GM10266 (cell line): ENCODE data around the gene ACOT13.
"Not testable (repeated sequence)": the region's sequence is repeated elsewhere in the genome, so short reads cannot be mapped to it uniquely, and the experiment has no call there.

ENCODE experiments used
- DNase-seq: peaks from one replicate; pipeline ENCODE4 v3.0.0; 2012; ENCODE audit errors: extremely low spot score
- TF ChIP-seq, protein P1 (sequence below): IDR thresholded peaks from 2 replicates; pipeline ENCODE4 v1.5.1; 2012; ENCODE audit warnings: mild to moderate bottlenecking, low read depth; ENCODE audit not compliant: control insufficient read depth, insufficient read depth; ENCODE audit errors: missing control alignments

ACOT13 gene

DNA sequence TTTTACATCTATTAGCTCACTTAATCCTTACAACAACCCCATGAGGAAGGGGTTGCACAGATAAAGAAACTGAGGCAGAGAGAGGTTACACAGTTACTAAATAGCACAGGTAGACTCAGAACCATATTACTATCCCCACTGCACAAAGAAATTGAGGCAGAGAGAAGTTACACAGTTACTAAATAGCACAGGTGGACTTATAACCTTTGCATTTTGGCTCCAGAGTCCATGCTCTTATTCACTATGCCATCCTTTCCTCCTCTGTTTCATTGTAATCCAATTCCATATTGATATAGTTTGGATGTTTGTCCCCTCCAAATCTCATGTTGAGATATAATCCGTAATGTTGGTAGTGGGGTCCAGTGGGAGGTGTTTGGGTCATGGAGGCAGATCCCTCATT lies 3.7 kb upstream of the ACOT13 start:
- TF ChIP-seq, protein P1, sequence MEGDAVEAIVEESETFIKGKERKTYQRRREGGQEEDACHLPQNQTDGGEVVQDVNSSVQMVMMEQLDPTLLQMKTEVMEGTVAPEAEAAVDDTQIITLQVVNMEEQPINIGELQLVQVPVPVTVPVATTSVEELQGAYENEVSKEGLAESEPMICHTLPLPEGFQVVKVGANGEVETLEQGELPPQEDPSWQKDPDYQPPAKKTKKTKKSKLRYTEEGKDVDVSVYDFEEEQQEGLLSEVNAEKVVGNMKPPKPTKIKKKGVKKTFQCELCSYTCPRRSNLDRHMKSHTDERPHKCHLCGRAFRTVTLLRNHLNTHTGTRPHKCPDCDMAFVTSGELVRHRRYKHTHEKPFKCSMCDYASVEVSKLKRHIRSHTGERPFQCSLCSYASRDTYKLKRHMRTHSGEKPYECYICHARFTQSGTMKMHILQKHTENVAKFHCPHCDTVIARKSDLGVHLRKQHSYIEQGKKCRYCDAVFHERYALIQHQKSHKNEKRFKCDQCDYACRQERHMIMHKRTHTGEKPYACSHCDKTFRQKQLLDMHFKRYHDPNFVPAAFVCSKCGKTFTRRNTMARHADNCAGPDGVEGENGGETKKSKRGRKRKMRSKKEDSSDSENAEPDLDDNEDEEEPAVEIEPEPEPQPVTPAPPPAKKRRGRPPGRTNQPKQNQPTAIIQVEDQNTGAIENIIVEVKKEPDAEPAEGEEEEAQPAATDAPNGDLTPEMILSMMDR, result no peak
- no peak for DNase-seq

DNA sequence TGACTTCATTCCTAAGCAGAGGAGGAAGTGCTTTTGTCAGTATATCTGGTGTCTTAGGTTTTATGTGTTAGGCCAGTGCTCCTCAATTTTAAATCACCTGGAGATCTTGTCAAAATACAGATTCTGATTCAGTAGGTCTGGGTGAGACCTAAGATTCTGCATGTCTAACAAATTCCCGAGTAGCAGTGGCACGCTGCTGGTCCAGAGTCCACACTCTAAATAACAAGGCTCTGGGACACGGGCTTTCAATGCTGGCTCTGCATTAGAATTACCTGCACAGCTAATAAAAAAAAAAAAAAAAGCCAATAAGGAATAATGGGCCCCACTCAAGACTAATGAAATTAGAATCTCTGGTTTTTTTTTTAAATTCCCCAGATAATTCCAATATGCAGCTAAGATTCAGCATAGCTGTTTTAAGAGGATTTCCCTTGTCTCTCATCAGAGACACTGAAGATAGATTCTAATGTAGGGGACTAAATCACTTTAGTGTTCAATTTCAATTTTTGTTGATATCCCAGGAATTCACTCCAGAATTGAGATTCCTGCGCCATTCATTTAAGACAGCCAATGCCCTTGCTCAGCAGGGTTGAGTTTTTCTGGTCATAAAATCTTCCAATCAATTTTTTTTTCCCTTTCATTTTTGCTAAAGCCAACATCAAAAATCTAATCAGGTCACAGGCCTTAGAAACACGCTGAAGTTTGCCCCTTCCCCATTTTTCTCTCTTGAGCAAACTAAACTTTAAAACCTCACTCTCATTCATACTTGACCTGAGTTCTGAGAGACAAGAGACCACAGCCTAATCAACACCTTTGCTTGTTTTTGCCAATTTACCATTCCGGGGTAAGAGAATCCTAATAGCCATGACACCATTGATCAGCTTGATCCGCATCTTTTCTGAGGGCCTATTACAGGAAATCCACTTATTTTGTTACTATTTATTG lies 2.6 kb upstream of the ACOT13 start:
- no peak for DNase-seq
- TF ChIP-seq, protein P1, result no peak

DNA sequence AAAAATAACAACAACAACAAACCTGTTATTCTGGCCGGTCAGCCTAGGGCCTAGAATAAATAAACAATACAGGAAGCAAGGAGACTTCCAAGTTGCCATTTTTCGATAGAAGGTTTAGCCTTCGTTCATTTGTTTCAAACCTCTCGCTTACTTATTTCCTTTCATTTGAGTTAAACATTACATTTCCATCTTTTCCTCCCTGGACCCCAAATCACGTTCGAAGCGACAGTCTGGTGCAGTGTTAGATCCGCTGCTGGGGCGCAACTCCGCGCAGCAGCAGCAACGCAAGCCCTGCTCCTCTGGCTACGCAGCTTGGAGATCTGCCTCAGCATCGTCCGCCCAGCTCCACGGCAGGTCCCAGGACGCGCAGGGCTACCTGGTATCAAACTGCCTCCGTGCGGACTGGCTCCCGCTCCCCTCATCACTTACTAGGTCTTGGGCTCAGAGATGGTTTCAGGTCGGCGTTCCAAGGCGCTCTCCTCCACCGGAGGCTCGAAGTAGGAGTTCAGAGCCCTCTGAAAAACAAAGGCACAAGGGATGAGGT lies 708 bp upstream of the ACOT13 start:
- peak; percentile 24 for DNase-seq
- TF ChIP-seq, protein P1, result no peak

DNA sequence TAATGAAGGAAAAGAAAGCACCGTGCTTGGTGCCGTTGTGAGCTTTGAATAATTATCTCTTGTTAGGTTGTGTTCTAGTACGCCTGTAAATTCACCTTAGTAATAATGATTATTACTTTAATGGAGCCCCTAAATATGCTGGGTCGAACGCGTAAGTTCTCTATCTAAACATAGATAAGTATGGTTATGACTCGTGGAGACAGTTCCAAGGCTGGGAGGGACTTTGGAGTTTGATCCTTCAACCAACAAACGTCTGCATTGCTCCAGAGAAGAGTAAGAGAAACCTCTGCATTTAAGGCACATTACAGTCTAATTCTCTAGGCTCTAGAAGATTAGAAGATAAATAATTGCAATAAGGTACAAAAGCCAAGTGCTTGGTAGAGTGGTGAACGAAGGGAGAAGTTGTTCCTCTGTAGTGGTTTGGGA lies 514 bp downstream of the ACOT13 start:
- no peak for DNase-seq
- TF ChIP-seq, protein P1, result no peak

DNA sequence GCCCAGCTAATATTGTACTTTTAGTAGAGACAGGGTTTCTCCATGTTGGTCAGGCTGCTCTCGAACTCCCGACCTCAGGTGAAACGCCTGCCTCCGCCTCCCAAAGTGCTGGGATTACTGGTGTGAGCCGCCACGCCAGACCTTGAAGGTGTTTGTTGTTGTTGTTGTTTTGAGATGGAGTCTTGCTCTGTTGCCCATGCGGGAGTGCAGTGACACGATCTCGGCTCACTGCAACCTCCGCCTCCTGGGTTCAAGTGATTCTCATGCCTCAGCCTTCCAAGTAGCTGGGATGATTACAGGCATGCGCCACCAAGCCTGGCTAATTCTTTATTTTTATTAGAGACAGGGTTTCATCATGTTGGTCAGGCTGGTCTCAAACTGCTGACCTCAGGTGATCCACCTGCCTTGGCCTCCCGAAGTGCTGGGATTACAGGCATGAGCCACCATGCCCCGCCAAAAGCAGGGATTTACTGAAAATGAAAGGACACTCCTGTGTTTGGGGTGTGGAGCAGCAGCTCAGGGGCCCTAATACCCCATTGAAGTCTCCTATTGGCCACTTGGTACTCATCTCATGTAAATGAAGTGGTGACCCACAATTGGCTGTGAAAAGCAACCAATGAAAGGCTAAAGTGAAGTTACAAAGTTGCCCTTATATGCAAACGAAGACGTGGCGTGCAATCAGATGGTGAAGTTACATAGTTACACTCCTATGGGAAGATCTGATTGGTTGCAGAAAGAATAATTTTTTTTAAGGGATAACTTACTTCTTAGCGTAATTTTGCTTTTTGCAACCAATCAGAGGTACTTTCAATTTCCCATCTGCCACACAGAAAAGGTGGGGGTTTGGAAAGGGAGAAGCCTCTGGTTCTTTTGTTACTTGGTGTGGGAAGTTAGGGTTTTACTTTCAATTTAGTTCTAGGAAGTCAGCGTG lies 1.5 kb downstream of the ACOT13 start:
- not testable (repeated sequence) for DNase-seq

DNA sequence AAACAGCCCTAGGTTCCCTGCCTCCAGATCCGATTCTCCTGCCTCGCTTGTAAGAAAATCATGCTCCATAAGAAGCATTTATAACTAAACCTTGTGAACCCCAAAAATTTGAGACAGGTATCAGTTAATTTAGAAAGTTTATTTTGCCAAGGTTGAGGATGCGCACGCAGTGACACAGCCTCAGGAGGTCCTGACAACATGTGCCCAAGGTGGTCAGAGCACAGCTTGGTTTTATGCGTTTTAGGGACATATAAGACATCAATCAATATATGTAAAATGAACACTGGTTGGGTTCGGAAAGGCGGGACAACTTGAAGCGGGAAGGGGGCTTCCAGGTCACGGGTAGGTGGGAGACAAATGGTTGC lies 2.1 kb downstream of the ACOT13 start:
- TF ChIP-seq, protein P1, result no peak
- no peak for DNase-seq

DNA sequence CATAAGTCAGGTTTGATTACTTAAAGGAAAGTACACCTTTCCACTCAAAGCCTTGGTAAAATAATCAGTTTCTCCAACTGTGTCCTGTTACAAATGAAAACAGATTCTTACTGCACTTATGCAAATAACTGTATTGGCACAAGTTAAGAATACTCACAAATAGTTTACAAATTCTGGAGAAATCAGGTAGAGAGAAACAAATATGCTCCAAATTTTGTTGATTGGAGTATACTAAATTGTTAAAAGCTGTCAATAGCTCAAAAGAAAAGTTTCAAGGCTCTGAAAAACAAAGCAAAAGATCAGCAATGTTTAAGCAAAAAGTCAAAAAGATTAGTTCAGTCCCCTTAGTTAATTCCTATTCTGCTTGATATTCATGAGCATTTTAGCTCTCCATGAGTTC lies 3.6 kb downstream of the ACOT13 start:
- DNase-seq, result not testable (repeated sequence)

DNA sequence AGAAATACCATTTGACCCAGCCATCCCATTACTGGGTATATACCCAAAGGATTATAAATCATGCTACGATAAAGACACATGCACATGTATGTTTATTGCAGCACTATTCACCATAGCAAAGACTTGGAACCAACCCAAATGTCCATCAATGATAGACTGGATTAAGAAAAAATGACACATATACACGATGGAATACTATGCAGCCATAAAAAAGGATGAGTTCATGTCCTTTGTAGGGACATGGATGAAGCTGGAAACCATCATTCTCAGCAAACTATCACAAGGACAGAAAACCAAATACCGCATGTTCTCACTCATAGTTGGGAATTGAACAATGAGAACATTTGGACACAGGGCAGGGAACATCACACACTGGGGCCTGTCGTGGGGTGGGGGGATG lies 4.2 kb downstream of the ACOT13 start:
- not testable (repeated sequence) for DNase-seq
